Dermis microvascular lymphatic vessel endothelial cell (primary cell): ENCODE results near the gene C10orf62. TPM values are rescaled to one million over a fixed set of nuclear protein-coding genes. Genes with fewer than 3 reads are reported as not detected.
"Not testable (repeated sequence)": the region's sequence is repeated elsewhere in the genome, so short reads cannot be mapped to it uniquely, and the experiment has no call there.

Source experiments
- DNase-seq, 2 donors: peaks; one replicate each; pipeline versions ENCODE4 v3.0.0 to v3.0.0-alpha.2; 2010; ENCODE audit warnings: low read depth in 2 of 2
- total RNA-seq: library from RNA; depleted of rRNA; stranded (reverse); fragments of >200 nt; gene quantifications from 2 replicates; pipeline ENCODE4 v1.2.1, GENCODE V29; 2014

Gene C10orf62
- not detected in 2 replicates for total RNA-seq

DNA sequence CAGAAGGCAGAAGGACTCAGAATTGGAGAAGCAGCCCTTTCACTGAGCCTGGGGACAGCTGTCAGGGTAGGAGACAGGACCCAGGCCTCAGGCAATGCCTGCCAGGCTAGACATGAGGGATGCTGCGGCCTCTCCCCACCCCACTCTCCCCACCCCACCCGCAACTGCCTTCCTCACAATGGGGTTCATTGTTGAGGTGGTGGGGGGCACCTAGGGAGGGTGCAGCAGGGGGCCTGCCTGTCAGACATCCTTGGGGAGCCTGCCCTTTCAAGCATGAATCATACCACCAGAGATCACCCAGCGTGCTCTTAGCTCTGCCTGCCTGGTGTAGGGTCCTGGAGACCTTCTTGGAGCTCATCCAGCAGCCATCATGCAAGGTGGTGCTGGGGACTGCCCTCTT lies at the start of gene C10orf62:
TSS of gene C10orf62 (plus strand) at position 243 of the 400 bp plus-strand sequence. CDS start 177 bp downstream, outside the sequence.
- DNase-seq: no peak

GRCh38 chr10:97540669-97541500 lies 48.6 kb upstream of the C10orf62 start:
- DNase-seq: no peak

- DNase-seq: peak; percentile 81 to 99
These were observed 47.1 kb upstream of the C10orf62 start for GRCh38 chr10:97542169-97543024.

- peak; percentile 88 to 99 for DNase-seq
These were observed 46.4 kb upstream of the C10orf62 start for GRCh38 chr10:97543025-97543546.

GRCh38 chr10:97546456-97547270 lies 42.9 kb upstream of the C10orf62 start:
- DNase-seq: peak in 1 of 2 donors; percentile 56

- DNase-seq: no peak
These were observed 42.3 kb upstream of the C10orf62 start for GRCh38 chr10:97547271-97547600.

- DNase-seq: no peak
These were observed 41.6 kb upstream of the C10orf62 start for GRCh38 chr10:97547962-97548361.

DNA sequence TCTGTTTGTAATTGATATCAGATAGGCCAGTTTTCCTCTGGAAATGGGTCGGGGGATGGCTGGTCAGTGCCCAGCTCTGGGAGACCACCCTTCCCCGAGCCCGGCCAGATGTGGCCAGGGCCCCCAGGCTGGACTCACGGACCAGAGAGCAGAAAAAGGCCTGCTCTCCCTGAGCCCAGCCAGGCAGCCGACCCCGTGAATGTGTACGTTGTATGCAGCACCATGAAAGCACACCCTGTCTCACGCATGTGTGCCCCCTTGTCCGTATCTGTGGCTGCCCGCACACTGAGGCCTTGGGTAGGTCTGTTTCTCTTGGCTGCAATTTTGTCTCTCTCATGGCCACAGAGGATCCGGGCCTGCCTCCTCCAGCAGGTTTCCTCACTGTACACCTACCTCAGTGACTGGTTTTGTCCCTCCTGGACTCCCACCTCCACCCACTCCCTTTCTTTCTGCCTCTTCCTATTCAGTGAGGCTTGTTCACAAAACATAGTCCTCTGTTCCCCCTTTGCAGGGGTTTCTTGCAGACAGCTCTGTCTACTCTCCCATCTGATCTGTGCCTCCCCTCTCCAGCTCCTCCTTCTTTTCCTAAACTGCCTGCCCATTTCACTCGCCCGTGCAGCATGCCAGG lies 40.6 kb upstream of the C10orf62 start:
- no peak for DNase-seq

DNA sequence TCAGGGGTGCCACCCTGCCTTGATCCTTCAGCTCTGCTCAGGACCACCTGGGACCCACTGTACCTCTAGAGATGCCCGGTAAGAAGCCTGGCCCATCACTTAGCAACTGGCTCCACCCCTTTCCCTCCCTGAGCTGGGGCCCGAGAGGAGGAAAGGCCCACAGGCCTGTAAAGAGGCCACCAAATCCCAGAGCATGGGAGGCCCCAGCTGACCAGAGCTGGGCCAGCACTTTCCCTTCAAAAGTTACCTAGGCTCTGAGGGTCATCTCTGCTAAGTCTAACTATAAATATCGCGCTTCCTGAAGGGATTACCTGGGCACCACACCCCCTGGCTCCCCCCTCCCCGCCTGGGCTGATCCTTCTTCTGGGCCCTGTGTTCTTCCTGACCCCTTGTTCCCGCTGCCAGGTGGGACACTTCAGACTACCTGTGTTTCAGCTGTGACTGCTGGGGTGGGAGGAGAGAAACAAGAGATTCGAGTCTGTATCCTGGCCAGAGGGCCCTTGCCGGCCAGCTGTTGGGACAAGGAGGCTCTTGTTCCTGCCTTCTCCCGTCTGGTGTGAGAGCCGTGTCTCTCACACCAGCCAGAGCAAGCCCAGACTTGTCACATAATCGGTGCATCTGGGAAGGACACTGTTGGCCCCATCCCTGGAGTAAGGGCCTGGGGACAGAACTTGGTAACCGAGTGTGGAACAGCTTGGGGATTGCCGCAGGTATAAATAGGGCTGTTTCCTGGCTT lies 39.8 kb upstream of the C10orf62 start:
- no peak for DNase-seq

DNA sequence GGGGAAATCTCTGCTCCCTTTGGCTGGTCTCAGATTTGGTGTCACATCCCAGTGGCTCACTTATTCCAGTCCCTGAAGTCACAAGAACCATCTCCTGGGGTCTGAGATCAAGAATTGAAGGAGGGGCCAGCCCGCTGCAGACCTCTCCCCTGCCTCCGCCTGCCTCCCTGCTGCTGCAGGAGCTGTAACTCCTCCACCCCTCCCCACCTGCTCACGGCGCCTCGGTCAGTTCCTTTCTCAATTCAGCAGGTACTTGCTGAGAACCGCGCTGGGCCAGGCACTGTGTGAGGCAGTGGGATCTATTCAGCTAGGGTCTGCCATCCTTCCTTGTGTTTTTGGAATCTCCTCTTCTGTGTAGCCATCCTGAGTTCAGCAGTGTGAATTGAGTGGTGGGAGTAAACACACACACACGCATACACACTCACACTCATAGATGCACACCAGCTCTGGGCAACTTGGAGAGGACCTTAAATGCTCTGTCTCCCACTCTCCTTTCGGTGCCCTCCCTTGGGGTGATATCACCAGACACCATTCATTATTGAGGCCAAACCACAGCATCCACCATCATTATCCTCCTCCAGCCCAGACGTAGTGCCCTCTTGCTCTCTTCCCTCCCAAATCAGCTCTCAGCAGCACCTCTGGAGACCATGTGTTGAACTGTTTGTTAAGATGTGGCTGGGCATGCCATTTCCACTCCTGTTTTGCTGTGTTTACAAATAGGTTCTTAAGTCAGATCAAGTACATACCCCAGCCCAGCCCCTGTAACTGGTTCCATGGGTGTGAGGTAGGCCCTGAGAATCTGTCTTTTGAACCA lies 39.0 kb upstream of the C10orf62 start:
- no peak for DNase-seq

DNA sequence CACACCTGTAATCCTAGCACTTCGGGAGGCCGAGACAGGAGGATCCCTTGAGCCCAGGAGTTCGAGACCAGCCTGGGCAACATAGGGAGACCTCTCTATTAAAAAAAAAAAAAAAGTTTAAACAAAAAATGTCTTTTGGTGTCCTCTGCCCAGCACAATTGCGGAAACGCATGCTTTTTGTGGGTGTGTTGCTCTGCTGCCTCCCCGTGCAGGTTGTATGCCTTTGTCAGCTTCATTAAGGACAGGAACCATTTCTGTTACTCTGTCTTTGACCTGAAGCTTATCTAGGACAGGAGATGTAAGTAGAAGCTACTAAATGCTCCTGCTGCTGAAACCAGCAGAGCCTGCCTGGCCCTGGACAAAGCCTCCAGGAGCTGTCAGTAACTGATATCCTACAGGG lies 38.2 kb upstream of the C10orf62 start:
- DNase-seq: no peak

- DNase-seq: peak; percentile 54 to 78
These were observed 35.9 kb upstream of the C10orf62 start for GRCh38 chr10:97553575-97554031.

DNA sequence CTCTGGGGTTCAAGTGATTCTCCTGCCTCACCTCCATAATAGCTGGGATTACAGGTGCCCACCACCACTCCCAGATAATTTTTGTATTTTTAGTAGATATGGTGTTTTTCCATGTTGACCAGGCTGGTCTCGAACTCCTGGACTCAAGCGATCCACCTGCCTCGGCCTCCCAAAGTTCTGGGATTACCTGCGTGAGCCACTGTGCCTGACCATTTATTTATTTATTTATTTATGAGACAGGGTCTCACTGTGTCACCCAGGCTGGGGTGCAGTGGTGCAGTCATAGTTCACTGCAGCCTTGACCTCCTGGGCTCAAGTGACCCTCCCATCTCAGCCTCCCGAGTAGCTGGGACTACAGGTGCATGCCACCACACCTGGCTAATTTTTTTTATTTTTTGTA lies 35.2 kb upstream of the C10orf62 start:
- DNase-seq: not testable (repeated sequence)

DNA sequence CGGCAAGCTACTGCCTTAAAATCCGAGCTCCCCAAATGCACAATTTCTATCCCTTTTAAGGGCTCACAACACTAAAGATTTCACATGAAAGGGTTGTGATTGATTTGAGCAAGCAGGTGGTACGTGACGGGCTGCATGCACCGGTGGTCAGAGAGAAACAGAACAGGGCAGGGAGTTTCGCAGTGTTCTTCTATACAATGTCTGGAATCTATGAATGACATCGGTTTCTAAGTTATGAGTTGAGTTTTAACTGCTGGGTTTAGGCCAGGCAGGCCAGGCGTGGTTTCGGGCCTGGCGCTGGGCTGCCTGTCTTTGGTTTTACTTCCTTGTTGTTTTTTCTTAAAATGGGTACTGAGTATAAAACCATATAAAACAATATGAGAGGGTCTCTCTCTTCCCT lies 34.0 kb upstream of the C10orf62 start:
- DNase-seq: not testable (repeated sequence)

GRCh38 chr10:97560731-97561381 lies 28.7 kb upstream of the C10orf62 start:
- DNase-seq: peak in 1 of 2 donors; percentile 51

DNA sequence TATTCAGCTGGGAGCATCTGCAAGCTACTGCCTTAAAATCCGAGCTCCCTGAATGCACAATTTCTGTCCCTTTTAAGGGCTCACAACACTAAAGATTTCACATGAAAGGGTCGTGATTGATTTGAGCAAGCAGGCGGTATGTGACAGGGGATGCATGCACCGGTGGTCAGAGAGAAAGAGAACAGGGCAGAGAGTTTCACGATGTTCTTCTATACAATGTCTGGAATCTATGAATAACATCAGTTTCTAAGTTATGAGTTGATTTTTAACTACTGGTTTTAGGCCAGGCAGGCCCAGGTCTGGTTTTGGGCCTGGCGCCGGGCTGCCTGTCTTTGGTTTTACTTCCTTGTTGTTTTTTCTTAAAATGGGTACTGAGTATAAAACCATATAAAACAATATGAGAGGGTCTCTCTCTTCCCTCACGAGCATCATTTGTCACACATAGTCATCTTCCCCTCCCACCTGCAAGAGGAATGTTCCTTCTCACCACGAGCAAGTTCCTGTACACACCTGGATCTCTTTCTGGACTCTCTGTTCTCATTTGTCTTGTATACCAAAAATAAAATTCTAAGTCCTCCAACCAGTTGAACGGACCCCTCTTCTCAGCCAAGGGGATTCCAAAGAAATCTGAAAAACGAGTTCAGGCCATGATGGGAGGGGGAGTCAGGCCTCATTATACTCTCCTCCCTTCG lies 28.0 kb upstream of the C10orf62 start:
- not testable (repeated sequence) for DNase-seq

DNA sequence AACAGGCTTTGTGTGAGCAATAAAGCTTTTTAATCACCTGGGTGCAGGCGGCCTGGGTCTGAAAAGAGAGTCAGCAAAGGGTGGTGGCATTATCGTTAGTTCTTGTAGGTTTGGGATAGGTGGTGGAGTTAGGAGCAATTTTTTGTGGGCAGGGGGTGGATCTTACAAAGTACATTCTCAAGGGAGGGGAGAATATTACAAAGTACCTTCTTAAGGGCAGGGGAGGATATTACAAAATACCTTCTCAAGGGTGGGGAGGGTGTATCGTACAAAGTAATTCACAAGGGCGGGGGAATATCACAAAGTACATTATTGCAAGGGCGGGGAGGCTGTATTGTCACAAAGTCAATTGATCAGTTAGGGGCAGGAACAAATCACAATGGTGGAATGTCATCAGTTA lies 27.2 kb upstream of the C10orf62 start:
- not testable (repeated sequence) for DNase-seq

DNA sequence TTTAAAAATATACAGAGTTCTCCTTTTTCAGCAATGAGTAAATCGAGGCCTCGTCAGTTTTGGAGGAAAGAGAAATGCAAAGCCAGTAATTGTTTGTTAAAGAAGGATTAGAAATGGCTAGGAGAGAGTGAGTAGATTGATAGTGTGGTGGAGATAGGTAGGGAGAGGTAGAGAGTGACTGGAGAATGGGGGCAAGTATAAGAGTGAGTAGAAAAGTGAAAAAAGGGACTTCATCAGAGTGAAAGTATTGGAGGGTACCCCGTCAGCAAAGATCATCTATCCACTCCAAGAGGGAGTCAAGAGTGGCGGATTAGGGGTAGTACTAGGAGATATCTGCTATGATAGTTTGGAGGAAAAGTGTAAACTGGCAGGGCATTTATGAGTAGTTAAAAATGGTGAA lies 26.2 kb upstream of the C10orf62 start:
- DNase-seq: no peak
